ENCODE measurements around the gene NCOA1. TPM values are rescaled to one million over a fixed set of nuclear protein-coding genes. Genes with fewer than 3 reads are reported as not detected.
A peak's percentile ranks its signal among the peaks of the same experiment; 100 is the strongest.
"Not testable (repeated sequence)": the region's sequence is repeated elsewhere in the genome, so short reads cannot be mapped to it uniquely, and the experiment has no call there.

Gene NCOA1
- total RNA-seq, 1 donor from 2014 or later = 3.4 TPM

- DNase-seq (ENCODE audit: low read depth) (no peak), FAIRE-seq (no peak)
- Histone ChIP-seq H3K27me3 (ENCODE audit: control insufficient read depth, insufficient read depth, low read length) (no peaks in the 10 kb centered on the region), H3K36me3 (ENCODE audit: control insufficient read depth, insufficient read depth, low read length) (no peaks in the 10 kb centered on the region), H3K4me3 (ENCODE audit: low read depth, low read length) (no peak overlapping the region)
- TF ChIP-seq, protein P1, sequence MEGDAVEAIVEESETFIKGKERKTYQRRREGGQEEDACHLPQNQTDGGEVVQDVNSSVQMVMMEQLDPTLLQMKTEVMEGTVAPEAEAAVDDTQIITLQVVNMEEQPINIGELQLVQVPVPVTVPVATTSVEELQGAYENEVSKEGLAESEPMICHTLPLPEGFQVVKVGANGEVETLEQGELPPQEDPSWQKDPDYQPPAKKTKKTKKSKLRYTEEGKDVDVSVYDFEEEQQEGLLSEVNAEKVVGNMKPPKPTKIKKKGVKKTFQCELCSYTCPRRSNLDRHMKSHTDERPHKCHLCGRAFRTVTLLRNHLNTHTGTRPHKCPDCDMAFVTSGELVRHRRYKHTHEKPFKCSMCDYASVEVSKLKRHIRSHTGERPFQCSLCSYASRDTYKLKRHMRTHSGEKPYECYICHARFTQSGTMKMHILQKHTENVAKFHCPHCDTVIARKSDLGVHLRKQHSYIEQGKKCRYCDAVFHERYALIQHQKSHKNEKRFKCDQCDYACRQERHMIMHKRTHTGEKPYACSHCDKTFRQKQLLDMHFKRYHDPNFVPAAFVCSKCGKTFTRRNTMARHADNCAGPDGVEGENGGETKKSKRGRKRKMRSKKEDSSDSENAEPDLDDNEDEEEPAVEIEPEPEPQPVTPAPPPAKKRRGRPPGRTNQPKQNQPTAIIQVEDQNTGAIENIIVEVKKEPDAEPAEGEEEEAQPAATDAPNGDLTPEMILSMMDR (IDR thresholded peaks at IDR 0.05; ENCODE audit: insufficient read depth, low read length, severe bottlenecking) = no peak
Measured at GRCh38 chr2:24592441-24593100, 101.5 kb downstream of the NCOA1 start.

- FAIRE-seq (no peak), DNase-seq (ENCODE audit: low read depth) (no peak)
- Histone ChIP-seq H3K36me3 (ENCODE audit: control insufficient read depth, insufficient read depth, low read length) (no peaks in the 10 kb centered on the region), H3K27me3 (ENCODE audit: control insufficient read depth, insufficient read depth, low read length) (no peaks in the 10 kb centered on the region), H3K4me3 (ENCODE audit: low read depth, low read length) (no peak overlapping the region)
- TF ChIP-seq, protein P1 (IDR thresholded peaks at IDR 0.05; ENCODE audit: insufficient read depth, low read length, severe bottlenecking) = no peak
Measured at GRCh38 chr2:24594283-24594682, 103.2 kb downstream of the NCOA1 start.

DNA sequence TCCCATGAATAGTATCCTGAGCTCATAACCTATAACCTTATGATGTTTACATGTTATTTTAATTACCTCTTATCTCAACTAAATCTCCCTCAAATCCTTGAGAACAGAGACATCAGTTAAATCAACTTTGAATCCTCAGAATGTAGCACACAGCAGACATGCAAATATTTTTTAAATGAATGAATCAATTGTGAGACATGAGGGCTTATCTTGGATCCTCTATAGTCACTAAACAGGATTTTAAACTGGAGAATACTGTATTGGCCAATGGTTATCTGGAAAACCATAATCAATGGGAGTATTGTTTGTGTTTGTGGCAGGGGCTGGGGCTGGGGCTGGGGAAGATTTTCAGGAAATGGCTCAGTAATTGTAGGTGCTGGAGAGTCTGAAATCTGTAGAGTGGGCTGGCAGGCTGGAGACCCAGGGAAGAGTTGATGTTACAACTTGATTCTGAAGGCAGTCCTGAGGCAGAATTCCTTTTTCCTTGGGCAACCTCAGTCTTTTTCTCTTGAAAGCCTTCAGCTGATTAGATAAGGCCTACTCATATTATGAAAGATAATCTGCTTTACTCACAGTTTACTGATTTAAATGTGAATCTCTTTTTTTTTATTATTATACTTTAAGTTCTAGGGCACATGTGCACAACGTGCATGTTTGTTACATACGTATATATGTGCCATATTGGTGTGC is 106.3 kb downstream of the NCOA1 start:
- TF ChIP-seq, protein P1 (IDR thresholded peaks at IDR 0.05; ENCODE audit: insufficient read depth, low read length, severe bottlenecking) = no peak
- DNase-seq (ENCODE audit: low read depth) (no peak), FAIRE-seq (no peak)
- Histone ChIP-seq H3K4me3 (ENCODE audit: low read depth, low read length) (no peak overlapping the region), H3K27me3 (ENCODE audit: control insufficient read depth, insufficient read depth, low read length) (no peaks in the 10 kb centered on the region), H3K36me3 (ENCODE audit: control insufficient read depth, insufficient read depth, low read length) (no peaks in the 10 kb centered on the region)

- not testable (repeated sequence) for H3K4me3 ChIP-seq (ENCODE audit: low read depth, low read length); H3K36me3 ChIP-seq (ENCODE audit: control insufficient read depth, insufficient read depth, low read length); DNase-seq (ENCODE audit: low read depth); H3K27me3 ChIP-seq (ENCODE audit: control insufficient read depth, insufficient read depth, low read length); FAIRE-seq
Measured at GRCh38 chr2:24600140-24600539, 109.1 kb downstream of the NCOA1 start.

DNA sequence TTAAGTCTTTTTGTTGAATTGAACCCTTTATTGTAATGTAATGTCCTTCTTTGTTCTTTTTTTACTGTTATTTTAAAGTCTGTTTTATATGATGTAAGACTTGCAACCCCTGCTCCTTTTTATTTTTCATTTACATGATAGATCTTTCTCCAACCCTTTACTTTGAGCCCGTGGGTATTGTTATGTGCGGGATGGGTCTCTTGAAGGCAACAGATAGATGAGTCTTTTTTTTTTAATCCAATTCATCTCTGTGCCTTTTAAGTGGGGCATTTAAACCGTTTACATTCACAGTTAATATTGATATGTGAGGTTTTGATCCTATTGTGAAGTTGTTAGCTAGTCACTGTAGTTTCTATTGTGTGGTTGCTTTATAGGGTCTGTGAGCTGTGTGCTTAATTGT is 120.6 kb downstream of the NCOA1 start:
- no peak overlapping the region for H3K4me3 ChIP-seq (ENCODE audit: low read depth, low read length)
- no peak for DNase-seq (ENCODE audit: low read depth)
- FAIRE-seq = no peak
- no peaks in the 10 kb centered on the region for H3K27me3 ChIP-seq (ENCODE audit: control insufficient read depth, insufficient read depth, low read length)
- TF ChIP-seq, protein P1 (IDR thresholded peaks at IDR 0.05; ENCODE audit: insufficient read depth, low read length, severe bottlenecking) = no peak
- H3K36me3 ChIP-seq (ENCODE audit: control insufficient read depth, insufficient read depth, low read length) = no peaks in the 10 kb centered on the region

DNA sequence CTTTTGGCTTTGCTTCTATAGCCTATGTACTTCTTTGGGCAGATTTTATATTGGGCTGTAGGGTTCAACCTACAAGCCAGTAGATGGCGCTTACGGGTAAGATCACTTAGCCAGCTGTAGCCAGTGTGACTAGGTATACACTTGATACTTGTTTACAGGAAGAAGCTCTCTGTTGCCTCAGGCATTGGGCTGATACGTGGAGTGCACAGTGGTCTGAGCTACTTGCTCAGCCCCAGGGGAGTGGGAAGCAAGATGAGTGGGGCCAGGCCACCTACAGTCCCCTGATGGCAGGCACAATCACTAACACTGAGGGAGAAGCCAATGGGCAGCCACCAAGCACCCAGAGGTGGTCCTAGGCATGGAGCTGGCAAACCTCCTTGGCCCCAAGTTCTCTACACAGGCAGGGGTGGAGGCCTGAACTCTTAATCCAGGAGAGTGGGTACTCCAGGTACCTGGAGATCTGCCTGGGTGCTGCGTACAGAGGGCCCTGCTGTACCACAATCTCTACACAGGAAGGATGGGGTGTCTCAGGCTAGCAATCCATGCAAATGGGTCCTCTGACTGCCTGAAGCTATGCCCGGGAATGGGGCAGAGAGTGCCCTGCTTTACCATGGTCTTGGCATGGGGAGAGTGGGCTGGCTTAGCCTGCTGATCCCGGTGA is 122.2 kb downstream of the NCOA1 start:
- TF ChIP-seq, protein P1 (IDR thresholded peaks at IDR 0.05; ENCODE audit: insufficient read depth, low read length, severe bottlenecking) = peak; percentile 50
- DNase-seq (ENCODE audit: low read depth) (peak; percentile 53), FAIRE-seq (peak; percentile 70)
- no peaks in the 10 kb centered on the region for H3K36me3 ChIP-seq (ENCODE audit: control insufficient read depth, insufficient read depth, low read length)
- no peaks in the 10 kb centered on the region for H3K27me3 ChIP-seq (ENCODE audit: control insufficient read depth, insufficient read depth, low read length)
- H3K4me3 ChIP-seq (ENCODE audit: low read depth, low read length) = no peak overlapping the region

Data from bronchial epithelial cell (primary cell).